OCI-M1 (cell line): ENCODE results near the gene CTNNA2.
A peak's percentile ranks its signal among the peaks of the same experiment; 100 is the strongest.

Experiments used
- DNase-seq: peaks from one replicate; lab custom pipeline; 2025; lab: John Stamatoyannopoulos, UW

Gene CTNNA2

GRCh38 chr2:80396276-80396675 lies 883.4 kb downstream of the CTNNA2 start:
- DNase-seq: no peak

- no peak for DNase-seq
Measured at GRCh38 chr2:80403081-80403480, 890.2 kb downstream of the CTNNA2 start.

GRCh38 chr2:80407377-80407776 lies 894.5 kb downstream of the CTNNA2 start:
- no peak for DNase-seq

GRCh38 chr2:80410346-80410745 lies 897.5 kb downstream of the CTNNA2 start:
- no peak for DNase-seq

- no peak for DNase-seq
Measured at GRCh38 chr2:80413136-80413535, 900.3 kb downstream of the CTNNA2 start.

- no peak for DNase-seq
Measured at GRCh38 chr2:80417737-80418136, 904.9 kb downstream of the CTNNA2 start.

GRCh38 chr2:80420530-80421208 lies 907.8 kb downstream of the CTNNA2 start:
- DNase-seq: no peak

- peak; percentile 3 for DNase-seq
Measured at GRCh38 chr2:80429251-80429650, 916.4 kb downstream of the CTNNA2 start.

GRCh38 chr2:80437959-80438358 lies 925.1 kb downstream of the CTNNA2 start:
- no peak for DNase-seq

- DNase-seq: no peak
Measured at GRCh38 chr2:80438686-80439085, 925.8 kb downstream of the CTNNA2 start.

GRCh38 chr2:80454628-80455027 lies 941.8 kb downstream of the CTNNA2 start:
- no peak for DNase-seq

- DNase-seq: no peak
Measured at GRCh38 chr2:80459028-80459427, 946.2 kb downstream of the CTNNA2 start.

- no peak for DNase-seq
Measured at GRCh38 chr2:80461505-80462197, 948.8 kb downstream of the CTNNA2 start.

- no peak for DNase-seq
Measured at GRCh38 chr2:80462654-80463053, 949.8 kb downstream of the CTNNA2 start.

- DNase-seq: no peak
Measured at GRCh38 chr2:80464275-80464674, 951.4 kb downstream of the CTNNA2 start.

GRCh38 chr2:80467262-80467811 lies 954.5 kb downstream of the CTNNA2 start:
- DNase-seq: no peak

GRCh38 chr2:80469428-80469827 lies 956.6 kb downstream of the CTNNA2 start:
- no peak for DNase-seq

- no peak for DNase-seq
Measured at GRCh38 chr2:80473069-80473468, 960.2 kb downstream of the CTNNA2 start.

GRCh38 chr2:80473796-80474195 lies 960.9 kb downstream of the CTNNA2 start:
- no peak for DNase-seq

GRCh38 chr2:80475970-80476369 lies 963.1 kb downstream of the CTNNA2 start:
- no peak for DNase-seq

- DNase-seq: no peak
Measured at GRCh38 chr2:80476535-80477117, 963.8 kb downstream of the CTNNA2 start.

GRCh38 chr2:80482276-80482675 lies 969.4 kb downstream of the CTNNA2 start:
- DNase-seq: no peak

GRCh38 chr2:80489717-80490116 lies 976.9 kb downstream of the CTNNA2 start:
- no peak for DNase-seq
